Right atrium auricular region (tissue), 2 donors: Measurements from ENCODE around the gene FLVCR2. TPM values are rescaled to one million over a fixed set of nuclear protein-coding genes. Genes with fewer than 3 reads are reported as not detected.

Source experiments
- DNase-seq: peaks from one replicate; pipeline ENCODE4 v3.0.0-alpha.2; 2019; ENCODE audit warnings: low spot score
- H3K27ac ChIP-seq, 2 donors: fragments of 200-600 bp; sonication (generic); 1 replicate in 1 of 2; 2 replicates in 1 of 2; pipeline ENCODE4 v1.5.1; 2016 to 2019
- H3K27me3 ChIP-seq, 2 donors: fragments of 200-600 bp; sonication (generic); one replicate each; pipeline versions ENCODE4 v1.5.1 to v1.6.0; 2017 to 2019
- H3K36me3 ChIP-seq: fragments of 200-600 bp; sonication (generic); one replicate; pipeline ENCODE4 v1.5.1; 2016
- H3K4me1 ChIP-seq, 2 donors: fragments of 200-600 bp; sonication (generic); one replicate each; pipeline versions ENCODE4 v1.5.1 to v1.6.0; 2017 to 2019
- H3K4me3 ChIP-seq, 2 donors: fragments of 200-600 bp; sonication (generic); 1 replicate in 1 of 2; 2 replicates in 1 of 2; pipeline ENCODE4 v1.5.1; 2017 to 2019; ENCODE audit warnings: mild to moderate bottlenecking in 1 of 2, moderate library complexity in 1 of 2
- H3K9me3 ChIP-seq, 2 donors: fragments of 200-600 bp; sonication (generic); one replicate each; pipeline ENCODE4 v1.5.1; 2019
- total RNA-seq, 2 donors: library from RNA; depleted of rRNA; stranded (reverse); fragments of >200 nt; gene quantifications; one replicate each; pipeline ENCODE4 v1.1.0, GENCODE V29; 2016
- TF ChIP-seq, protein P1 (sequence below), 2 donors: fragments of 200-600 bp; sonication (generic); IDR thresholded peaks; one replicate each; pipeline ENCODE4 v1.5.1; 2019; ENCODE audit warnings: antibody characterized with exemption in 2 of 2

FLVCR2 gene
- total RNA-seq, 2 donors from 2014 or later = 2.2 to 5.5 TPM

DNA sequence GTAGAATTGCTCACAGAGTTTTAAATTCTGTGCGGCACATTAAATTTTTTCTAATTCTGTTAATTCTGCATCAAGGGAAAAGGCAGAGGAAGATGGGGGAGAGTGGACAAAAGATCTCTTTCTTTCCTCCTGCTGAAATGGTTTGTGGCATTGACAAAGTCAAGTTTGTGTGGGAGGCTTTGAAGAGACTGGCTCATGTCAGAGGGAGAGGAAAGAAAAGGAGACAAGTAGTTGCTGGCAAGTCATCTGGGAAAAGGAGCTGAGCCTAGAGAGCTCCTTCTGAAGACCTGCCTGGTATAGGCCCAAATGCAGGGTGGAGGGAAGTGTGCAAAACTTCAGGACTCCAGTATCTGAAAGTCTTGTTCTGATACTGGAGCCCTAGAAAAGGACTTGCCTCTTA is 119.0 kb downstream of the FLVCR2 start:
- Histone ChIP-seq H3K4me1 (peaks cover 0 to 5% of the 10 kb centered on the region in 2 donors), H3K9me3 (peaks cover 0 to 7% of the 10 kb centered on the region in 2 donors), H3K27me3 (no peaks in the 10 kb centered on the region), H3K4me3 (no peak overlapping the region), H3K27ac (no peak overlapping the region), H3K36me3 (peaks cover 18% of the 10 kb centered on the region)
- TF ChIP-seq, protein P1, sequence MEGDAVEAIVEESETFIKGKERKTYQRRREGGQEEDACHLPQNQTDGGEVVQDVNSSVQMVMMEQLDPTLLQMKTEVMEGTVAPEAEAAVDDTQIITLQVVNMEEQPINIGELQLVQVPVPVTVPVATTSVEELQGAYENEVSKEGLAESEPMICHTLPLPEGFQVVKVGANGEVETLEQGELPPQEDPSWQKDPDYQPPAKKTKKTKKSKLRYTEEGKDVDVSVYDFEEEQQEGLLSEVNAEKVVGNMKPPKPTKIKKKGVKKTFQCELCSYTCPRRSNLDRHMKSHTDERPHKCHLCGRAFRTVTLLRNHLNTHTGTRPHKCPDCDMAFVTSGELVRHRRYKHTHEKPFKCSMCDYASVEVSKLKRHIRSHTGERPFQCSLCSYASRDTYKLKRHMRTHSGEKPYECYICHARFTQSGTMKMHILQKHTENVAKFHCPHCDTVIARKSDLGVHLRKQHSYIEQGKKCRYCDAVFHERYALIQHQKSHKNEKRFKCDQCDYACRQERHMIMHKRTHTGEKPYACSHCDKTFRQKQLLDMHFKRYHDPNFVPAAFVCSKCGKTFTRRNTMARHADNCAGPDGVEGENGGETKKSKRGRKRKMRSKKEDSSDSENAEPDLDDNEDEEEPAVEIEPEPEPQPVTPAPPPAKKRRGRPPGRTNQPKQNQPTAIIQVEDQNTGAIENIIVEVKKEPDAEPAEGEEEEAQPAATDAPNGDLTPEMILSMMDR (IDR thresholded peaks at IDR 0.05) = no peak
- DNase-seq = no peak

Other genes with a start within 250 kb of the FLVCR2 start
- gene JDP2, start 150.6 kb upstream of the FLVCR2 start, total RNA-seq = 10 to 100 TPM; 46.1 to 67.4 TPM
- 1 to 10 TPM; 1.4 to 6.2 TPM for gene BATF, start 56.2 kb upstream of the FLVCR2 start, total RNA-seq
- 1 to 10 TPM; 5.3 to 7.1 TPM for gene ERG28, start 82.3 kb downstream of the FLVCR2 start, total RNA-seq
- 10 to 100 TPM; 15.3 to 22.6 TPM for gene TTLL5, start 82.6 kb downstream of the FLVCR2 start, total RNA-seq